GM12864 (cell line): ENCODE data around the gene TRERF1.
"Not testable (repeated sequence)": the region's sequence is repeated elsewhere in the genome, so short reads cannot be mapped to it uniquely, and the experiment has no call there.

ENCODE experiments used
- DNase-seq: peaks from one replicate; pipeline ENCODE4 v3.0.0-alpha.2; 2011; ENCODE audit warnings: low read depth
- H3K4me3 ChIP-seq: 2 replicates; pipeline ENCODE4 v1.5.1; 2011; ENCODE audit warnings: mild to moderate bottlenecking, low read depth, low read length, control low read depth
- CTCF ChIP-seq: IDR thresholded peaks from 2 replicates; pipeline ENCODE4 v1.5.1; 2011; ENCODE audit warnings: low read depth, mild to moderate bottlenecking, moderate library complexity, low read length, control low read depth, inconsistent platforms; ENCODE audit errors: missing control alignments

Gene TRERF1

GRCh38 chr6:42449917-42450476 lies 1.7 kb downstream of the TRERF1 start:
- TF ChIP-seq CTCF, result no peak
- H3K4me3 ChIP-seq, result peak overlapping the region; percentile 87
- no peak for DNase-seq

- TF ChIP-seq CTCF, result no peak
- no peak for DNase-seq
- peak overlapping the region; percentile 87; the same call in 1 of the 2 replicates for H3K4me3 ChIP-seq
Measured at GRCh38 chr6:42448927-42449659, 2.6 kb downstream of the TRERF1 start.

- no peak overlapping the region for H3K4me3 ChIP-seq
- DNase-seq, result no peak
- no peak for TF ChIP-seq CTCF
Measured at GRCh38 chr6:42448391-42448790, 3.3 kb downstream of the TRERF1 start.

- no peak for DNase-seq
- TF ChIP-seq CTCF, result no peak
- no peak overlapping the region for H3K4me3 ChIP-seq
Measured at GRCh38 chr6:42446996-42447395, 4.7 kb downstream of the TRERF1 start.

- DNase-seq, result no peak
- no peak for TF ChIP-seq CTCF
- no peak overlapping the region for H3K4me3 ChIP-seq
Measured at GRCh38 chr6:42446370-42446769, 5.4 kb downstream of the TRERF1 start.

- H3K4me3 ChIP-seq, result not testable (repeated sequence)
Measured at GRCh38 chr6:42445955-42446354, 5.8 kb downstream of the TRERF1 start.

GRCh38 chr6:42443312-42444060 lies 8.2 kb downstream of the TRERF1 start:
- no peak overlapping the region for H3K4me3 ChIP-seq

More at GRCh38 chr6:42445955-42446354, 5.8 kb downstream of the TRERF1 start:
- DNase-seq, result not testable (repeated sequence)

More at GRCh38 chr6:42443312-42444060, 8.2 kb downstream of the TRERF1 start:
- no peak for DNase-seq
- no peak for TF ChIP-seq CTCF
